Stimulated activated CD4-positive, alpha-beta T cell treated with anti-CD3 and anti-CD28 coated beads, Interleukin-4, amount 100 ng/mL, for 4 hours (primary cell): ENCODE results near the gene MEA1.
A peak's percentile ranks its signal among the peaks of the same experiment; 100 is the strongest.

Experiments used
- DNase-seq, 2 experiments: peaks; one replicate each; pipeline ENCODE4 v3.0.0-alpha.2; 2020

The MEA1 gene

DNA sequence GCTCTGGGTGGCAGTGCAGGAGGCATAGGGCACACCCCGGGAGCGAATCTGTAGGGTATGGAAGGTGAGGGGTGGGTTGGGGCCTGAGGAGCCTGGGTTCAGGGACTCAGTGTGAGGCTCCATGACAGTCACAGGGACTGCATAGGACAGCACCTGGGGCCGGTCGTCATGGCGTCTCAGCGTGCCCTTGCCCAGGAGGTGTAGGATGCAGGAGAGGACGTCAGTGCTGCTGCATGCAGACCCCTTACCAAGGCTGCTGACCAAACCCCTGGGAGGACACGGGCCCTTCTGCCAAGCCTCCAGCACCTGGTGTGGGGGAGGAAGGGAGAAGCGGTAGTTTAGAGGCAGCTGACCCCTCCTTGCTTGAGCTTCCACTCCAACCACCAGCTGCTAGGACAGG, 24.0 kb upstream of the MEA1 start:
- DNase-seq, result no peak

DNA sequence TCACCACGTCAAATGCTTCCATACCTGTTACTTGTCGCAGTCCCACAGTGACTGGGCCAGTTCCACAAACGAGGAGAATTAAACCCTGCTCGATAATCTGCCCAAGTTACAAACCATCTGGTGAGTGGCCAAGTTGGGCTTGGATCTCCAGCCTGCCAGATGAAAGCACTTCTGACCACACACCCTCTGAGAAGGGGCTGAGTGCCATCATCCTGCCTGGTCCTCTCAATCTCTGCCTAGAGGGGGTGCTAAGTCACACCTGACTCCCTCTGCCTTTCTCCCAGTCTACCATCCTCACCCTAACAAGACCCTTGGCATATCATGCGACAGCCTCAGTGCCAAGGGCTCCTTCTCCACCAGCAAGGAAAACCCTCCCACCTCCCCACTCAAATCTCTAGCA, 23.5 kb upstream of the MEA1 start:
- DNase-seq, result no peak

DNA sequence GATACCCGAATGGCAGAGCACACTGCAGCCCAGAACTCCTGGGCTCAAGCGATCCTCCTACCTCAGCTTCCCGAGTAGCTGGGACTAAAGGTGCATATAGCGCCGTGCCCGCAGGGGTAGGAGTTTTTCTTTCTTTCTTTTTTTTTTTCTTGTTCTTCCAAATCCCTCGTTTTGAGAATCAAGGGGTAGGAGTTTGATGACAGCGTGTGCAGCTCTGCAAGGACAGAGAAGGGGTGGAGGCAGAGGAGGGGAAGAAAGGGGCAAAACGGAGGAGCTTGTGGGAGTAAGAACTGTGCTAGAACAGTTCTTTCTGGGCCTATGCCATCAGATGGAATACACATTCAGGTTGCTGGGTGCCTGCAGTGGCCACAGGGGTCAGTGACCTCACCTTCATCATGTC, 23.0 kb upstream of the MEA1 start:
- no peak for DNase-seq

- no peak for DNase-seq
These were observed 21.9 kb upstream of the MEA1 start for GRCh38 chr6:43035495-43036194.

GRCh38 chr6:43034190-43034525, 20.4 kb upstream of the MEA1 start:
- DNase-seq, result no peak

DNA sequence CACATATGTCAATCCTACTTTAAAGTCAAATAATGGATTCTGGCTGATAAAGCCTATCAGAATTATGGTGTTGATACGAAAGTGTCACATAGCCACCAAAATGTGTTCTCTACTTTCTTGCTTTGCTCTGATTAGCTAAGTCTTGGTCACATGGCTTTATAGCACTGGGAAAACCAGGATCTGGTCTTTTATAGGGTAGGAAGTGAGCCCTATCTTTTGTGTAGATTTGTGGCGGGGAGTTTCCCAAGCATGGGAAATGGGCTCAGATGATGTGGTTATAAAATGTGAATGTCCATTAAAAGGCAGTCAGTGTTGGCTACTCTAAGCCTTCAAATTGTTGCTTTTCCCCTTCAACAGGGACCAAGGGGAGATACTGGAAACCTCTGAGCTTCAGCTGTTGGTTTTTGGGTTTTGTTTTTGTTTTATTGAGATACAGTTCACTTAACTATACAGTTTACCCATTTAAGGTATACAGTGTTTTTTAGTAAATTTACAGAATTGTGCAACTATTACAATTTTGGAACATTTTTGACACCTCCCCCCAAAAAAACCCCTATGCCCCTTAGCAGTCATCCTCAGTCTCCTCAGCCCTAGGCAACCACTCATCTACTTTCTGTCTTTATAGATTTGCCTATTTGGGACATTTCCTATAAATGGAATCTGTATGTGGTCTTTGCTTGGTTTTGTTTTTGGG, 19.9 kb upstream of the MEA1 start:
- no peak for DNase-seq

GRCh38 chr6:43032326-43032725, 18.6 kb upstream of the MEA1 start:
- no peak for DNase-seq

GRCh38 chr6:43029120-43029519, 15.4 kb upstream of the MEA1 start:
- no peak for DNase-seq

DNA sequence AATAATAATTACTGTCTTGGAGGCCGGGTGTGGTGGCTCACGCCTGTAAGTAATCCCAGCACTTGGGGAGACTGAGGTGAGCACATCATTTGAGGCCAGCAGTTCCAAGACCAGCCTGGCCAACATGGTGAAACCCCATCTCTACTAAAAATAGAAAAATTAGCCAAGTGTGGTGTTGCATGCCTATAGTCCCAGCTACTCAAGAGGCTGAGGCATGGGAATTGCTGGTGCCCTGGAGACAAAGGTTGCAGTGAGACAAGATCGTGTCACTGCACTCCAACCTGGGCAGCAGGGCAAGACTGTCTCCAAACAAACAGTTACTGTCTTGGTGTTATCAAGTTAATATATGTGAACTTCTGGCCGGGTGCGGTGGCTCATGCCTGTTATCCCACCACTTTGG, 12.6 kb upstream of the MEA1 start:
- DNase-seq, result no peak

- no peak for DNase-seq
These were observed 10.7 kb upstream of the MEA1 start for GRCh38 chr6:43024436-43024835.

GRCh38 chr6:43021270-43022047, 7.7 kb upstream of the MEA1 start, which contains the start of gene RRP36:
TSS of gene RRP36 (plus strand) at chr6:43021623. CDS start at chr6:43021655, 32 bp downstream.
- DNase-seq, result peak; percentile 71 to 75

- DNase-seq, result no peak
These were observed 7.1 kb upstream of the MEA1 start for GRCh38 chr6:43020847-43021246.

DNA sequence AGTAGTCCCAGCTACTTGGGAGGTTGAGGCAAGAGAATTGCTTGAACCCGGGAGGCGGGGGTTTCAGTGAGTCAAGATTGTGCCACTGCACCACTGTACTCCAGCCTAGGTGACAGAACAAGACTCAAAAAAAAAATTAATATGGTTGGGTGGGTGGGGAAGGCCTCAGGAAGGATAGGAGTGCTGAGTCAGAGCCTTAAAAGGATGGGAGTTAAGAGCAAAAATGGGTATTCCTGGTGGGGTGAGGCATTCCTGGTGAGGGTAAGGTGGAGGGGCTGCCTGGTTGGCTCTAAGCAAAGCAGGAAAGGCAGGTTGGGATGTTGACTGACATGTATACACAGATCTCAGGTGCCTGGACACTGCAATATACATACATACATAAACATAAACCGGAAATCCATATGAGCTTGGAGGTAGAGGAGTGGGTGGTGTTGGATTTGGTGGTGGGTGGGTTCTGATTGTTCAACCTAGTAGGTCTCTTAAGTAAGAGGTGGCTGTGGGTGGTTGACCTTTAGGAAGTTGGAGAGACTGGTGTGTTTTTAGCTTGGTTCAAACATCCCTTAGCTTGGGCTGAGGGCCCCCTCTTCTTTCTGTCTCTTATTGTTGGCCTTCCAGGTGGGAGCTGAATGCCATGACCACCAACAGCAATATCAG, 6.4 kb upstream of the MEA1 start:
- no peak for DNase-seq

DNA sequence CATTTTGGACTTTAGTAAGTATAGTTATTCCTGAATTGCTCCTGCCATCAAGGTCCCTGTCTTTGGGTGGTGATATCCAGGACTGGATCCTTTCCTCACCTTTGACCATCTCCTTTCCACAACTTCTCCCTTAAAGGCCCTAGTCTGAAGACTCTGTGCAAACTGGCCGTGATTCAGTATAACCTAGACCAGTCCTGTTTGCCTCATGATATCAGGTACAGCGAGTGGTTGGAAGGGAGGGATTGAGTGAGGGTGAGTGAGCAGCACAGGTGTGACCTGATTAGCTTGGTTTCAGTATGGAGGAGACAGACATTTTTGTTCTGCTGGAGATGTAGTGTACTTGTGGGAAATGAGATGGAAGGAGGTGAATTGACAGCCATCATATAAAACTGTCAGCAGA, 5.4 kb upstream of the MEA1 start:
- DNase-seq, result no peak

DNA sequence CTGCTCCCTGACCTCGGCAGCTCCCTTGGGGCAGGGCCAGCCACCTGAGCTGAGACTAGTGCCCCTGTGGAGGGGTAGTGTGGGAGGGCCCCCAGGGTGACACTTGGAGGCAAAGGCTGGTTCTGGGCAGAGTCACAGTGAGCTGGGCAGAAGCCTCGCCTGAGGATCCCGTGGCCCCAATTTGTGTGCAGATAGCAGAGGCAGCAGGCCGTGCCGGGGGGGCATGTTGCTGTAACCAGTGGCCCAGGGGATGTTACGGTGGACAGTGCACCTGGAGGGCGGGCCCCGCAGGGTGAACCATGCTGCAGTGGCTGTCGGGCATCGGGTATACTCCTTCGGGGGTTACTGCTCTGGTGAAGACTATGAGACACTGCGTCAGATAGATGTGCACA, 3.2 kb upstream of the MEA1 start:
- DNase-seq, result no peak

DNA sequence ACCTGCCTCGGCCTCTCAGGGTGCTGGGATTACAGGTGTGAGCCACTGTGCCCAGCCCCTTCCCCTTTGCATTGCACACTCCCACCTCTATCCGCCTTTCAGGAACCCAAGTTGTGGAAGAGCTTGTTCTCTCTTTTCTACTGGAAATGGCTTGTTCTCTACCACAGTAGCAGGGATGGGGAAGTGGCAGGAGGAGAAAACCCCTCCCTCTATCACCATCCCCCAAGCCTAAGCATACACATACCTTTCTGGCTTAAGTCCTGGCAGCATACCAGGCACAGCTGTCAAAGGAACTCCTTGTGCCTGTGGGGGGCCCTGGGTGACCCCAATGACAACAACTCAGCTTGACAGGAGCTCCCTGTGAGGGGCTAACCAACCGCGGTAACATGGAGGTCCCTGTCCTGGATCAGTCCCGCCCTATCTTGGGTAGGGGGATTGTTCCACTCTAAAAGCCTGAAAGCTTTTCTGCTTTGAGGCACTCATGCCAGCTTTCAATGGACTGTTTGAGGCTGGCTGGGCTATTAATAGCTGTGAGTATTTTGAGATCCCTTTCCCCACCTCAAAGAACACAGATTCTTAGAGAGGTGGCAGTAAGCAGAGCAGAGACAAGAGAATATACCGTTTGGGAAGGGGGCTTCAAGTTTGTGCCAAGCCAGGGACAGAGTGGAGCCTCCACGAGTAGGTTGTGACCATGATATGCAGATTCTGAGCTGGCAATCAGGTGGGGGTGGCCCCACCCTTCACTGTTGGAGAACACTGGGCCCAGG, 2.6 kb upstream of the MEA1 start:
- no peak for DNase-seq

DNA sequence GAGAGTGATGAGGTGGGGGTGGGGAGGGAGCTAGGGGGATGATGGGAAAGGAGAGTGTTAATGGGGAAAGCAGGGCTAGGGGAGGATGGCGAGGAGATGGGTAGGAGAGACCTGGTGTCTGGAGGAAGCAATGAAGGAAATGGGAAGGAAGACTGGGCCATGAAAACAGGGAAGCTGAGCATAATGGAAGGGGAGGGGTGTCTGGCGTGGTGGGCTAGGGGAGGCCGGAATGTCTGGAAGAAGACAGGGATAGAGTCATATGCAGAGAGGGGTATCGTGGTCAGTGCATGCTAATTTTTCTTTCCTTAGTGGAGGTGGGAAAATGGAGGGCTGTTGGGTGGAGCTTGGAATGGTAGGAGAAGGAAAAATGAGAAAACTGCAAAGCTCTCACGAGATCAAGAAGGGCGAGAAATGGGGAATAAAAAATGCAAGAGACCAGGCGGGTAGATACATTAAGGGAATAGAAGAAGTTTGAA, 726 bp upstream of the MEA1 start:
- no peak for DNase-seq

GRCh38 chr6:43013097-43013842, 476 bp downstream of the MEA1 start:
- DNase-seq, result no peak

DNA sequence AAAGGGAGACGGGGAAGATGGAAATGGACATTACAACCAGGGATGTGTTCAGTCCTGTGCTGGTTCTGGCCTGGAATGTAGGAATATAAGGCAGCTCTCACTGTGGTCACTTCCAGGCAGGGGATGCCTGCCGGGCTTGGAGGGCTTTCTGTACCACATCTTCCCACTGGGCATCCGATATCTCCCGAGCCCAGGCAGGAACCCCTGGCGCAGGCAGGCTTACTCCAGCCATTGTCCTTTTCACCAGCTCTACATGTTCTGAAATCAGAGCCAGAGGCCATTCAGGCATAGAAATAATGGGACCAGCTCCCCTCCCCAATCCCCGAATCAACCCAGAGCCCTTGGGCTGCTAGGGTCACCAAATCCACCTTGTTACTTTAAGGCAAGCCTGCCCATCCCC, 1.4 kb downstream of the MEA1 start:
- DNase-seq, result no peak

- no peak for DNase-seq
These were observed 2.5 kb downstream of the MEA1 start for GRCh38 chr6:43011207-43011606.

DNA sequence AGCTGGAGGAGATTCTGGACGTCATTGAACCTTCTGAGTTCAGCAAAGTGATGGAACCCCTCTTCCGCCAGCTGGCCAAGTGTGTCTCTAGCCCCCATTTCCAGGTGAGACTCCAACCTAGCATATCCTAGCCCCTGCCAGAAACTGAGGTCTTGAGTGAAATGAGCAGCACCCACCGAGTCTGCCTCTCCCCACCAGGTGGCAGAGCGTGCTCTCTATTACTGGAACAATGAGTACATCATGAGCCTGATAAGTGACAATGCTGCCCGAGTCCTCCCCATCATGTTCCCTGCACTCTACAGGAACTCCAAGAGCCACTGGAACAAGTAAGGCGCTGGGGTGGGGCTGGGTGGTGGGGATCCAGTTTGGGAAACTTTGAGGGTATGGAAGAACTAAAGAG, 4.6 kb downstream of the MEA1 start:
- peak; percentile 20 to 30 for DNase-seq

GRCh38 chr6:43007126-43007525, 6.6 kb downstream of the MEA1 start:
- no peak for DNase-seq
